ENCODE results near the gene SCD5. TPM values are rescaled to one million over a fixed set of nuclear protein-coding genes. Genes with fewer than 3 reads are reported as not detected.

Gene SCD5
- polyA plus RNA-seq, 1 donor from 2014 or later: 212 TPM

GRCh38 chr4:82715731-82716617, 82.6 kb downstream of the SCD5 start:
- Histone ChIP-seq H3K9me3 (ENCODE audit: low read length) (no peaks in the 10 kb centered on the region), H3K36me3 (ENCODE audit: insufficient read depth, low read length) (no peaks in the 10 kb centered on the region), H2AFZ (ENCODE audit: low read depth, low read length) (no peak overlapping the region), H3K27ac (ENCODE audit: low read length) (no peak overlapping the region), H3F3A (ENCODE audit: insufficient read depth, low read length, poor library complexity, severe bottlenecking) (no peaks in the 10 kb centered on the region), H3K79me2 (replicated peaks; ENCODE audit: insufficient read depth, low read length) (peaks cover 5% of the 10 kb centered on the region), H3K9ac (ENCODE audit: low read length) (no peak overlapping the region), H4K20me1 (ENCODE audit: insufficient read depth) (no peaks in the 10 kb centered on the region), H3K4me2 (ENCODE audit: low read length) (no peak overlapping the region), H3K27me3 (ENCODE audit: insufficient read depth, low read depth, low read length) (no peaks in the 10 kb centered on the region), H3K4me3 (ENCODE audit: low read length) (no peak overlapping the region), H3K9me2 (ENCODE audit: insufficient read depth, low read length) (no peaks in the 10 kb centered on the region)
- TF ChIP-seq RAD21 (conservative IDR thresholded peaks at IDR 0.05) (no peak), MXI1 (conservative IDR thresholded peaks at IDR 0.05; ENCODE audit: poor library complexity, severe bottlenecking) (no peak), REST (IDR thresholded peaks at IDR 0.05; ENCODE audit: borderline replicate concordance) (no peak), EP300 (conservative IDR thresholded peaks at IDR 0.05; ENCODE audit: poor library complexity, severe bottlenecking) (no peak), TAF1 (IDR thresholded peaks at IDR 0.05; ENCODE audit: low read depth) (no peak), POLR2AphosphoS5 (IDR thresholded peaks at IDR 0.05) (no peak), SMC3 (conservative IDR thresholded peaks at IDR 0.05; ENCODE audit: poor library complexity) (no peak), CTCF (IDR thresholded peaks at IDR 0.05; ENCODE audit: poor library complexity, severe bottlenecking) (no peak), EZH2 (IDR thresholded peaks at IDR 0.05; ENCODE audit: borderline replicate concordance, insufficient read depth, low read length, poor library complexity, severe bottlenecking) (no peak)

- H3K27ac ChIP-seq (ENCODE audit: low read length): no peak overlapping the region
- H3K4me3 ChIP-seq (ENCODE audit: low read length): no peak overlapping the region
- no peaks in the 10 kb centered on the region for H3K27me3 ChIP-seq (ENCODE audit: insufficient read depth, low read depth, low read length)
- TF ChIP-seq CTCF (IDR thresholded peaks at IDR 0.05; ENCODE audit: poor library complexity, severe bottlenecking) (no peak), MXI1 (conservative IDR thresholded peaks at IDR 0.05; ENCODE audit: poor library complexity, severe bottlenecking) (no peak), REST (IDR thresholded peaks at IDR 0.05; ENCODE audit: borderline replicate concordance) (no peak), EP300 (conservative IDR thresholded peaks at IDR 0.05; ENCODE audit: poor library complexity, severe bottlenecking) (no peak), TAF1 (IDR thresholded peaks at IDR 0.05; ENCODE audit: low read depth) (no peak), SMC3 (conservative IDR thresholded peaks at IDR 0.05; ENCODE audit: poor library complexity) (no peak), RAD21 (conservative IDR thresholded peaks at IDR 0.05) (no peak), POLR2AphosphoS5 (IDR thresholded peaks at IDR 0.05) (no peak), EZH2 (IDR thresholded peaks at IDR 0.05; ENCODE audit: borderline replicate concordance, insufficient read depth, low read length, poor library complexity, severe bottlenecking) (no peak)
- H3K36me3 ChIP-seq (ENCODE audit: insufficient read depth, low read length): no peaks in the 10 kb centered on the region
- no peaks in the 10 kb centered on the region for H3K9me3 ChIP-seq (ENCODE audit: low read length)
- no peaks in the 10 kb centered on the region for H3K9me2 ChIP-seq (ENCODE audit: insufficient read depth, low read length)
- H3F3A ChIP-seq (ENCODE audit: insufficient read depth, low read length, poor library complexity, severe bottlenecking): no peaks in the 10 kb centered on the region
- no peak overlapping the region for H3K4me2 ChIP-seq (ENCODE audit: low read length)
- peaks cover 1% of the 10 kb centered on the region for H3K79me2 ChIP-seq (replicated peaks; ENCODE audit: insufficient read depth, low read length)
- no peak overlapping the region for H3K9ac ChIP-seq (ENCODE audit: low read length)
- H4K20me1 ChIP-seq (ENCODE audit: insufficient read depth): no peaks in the 10 kb centered on the region
- H2AFZ ChIP-seq (ENCODE audit: low read depth, low read length): no peak overlapping the region
Measured at GRCh38 chr4:82713856-82714255, 84.7 kb downstream of the SCD5 start.

Data from neural cell (in vitro differentiated cells).